Stimulated activated effector memory CD8-positive, alpha-beta T cell treated with anti-CD3 and anti-CD28 coated beads, Interleukin-12 subunit alpha, Interleukin-12 subunit beta, amount 100 ng/mL, for 72 hours (primary cell): ENCODE measurements around the gene TRPC4AP.

Experiments used
- ATAC-seq: fragments of 150-1000 bp; cut with Tn5 transposase; 2 replicates; pipeline ENCODE4 v1.10.0; 2021
- DNase-seq, 2 donors: peaks; one replicate each; pipeline ENCODE4 v3.0.0; 2021 to 2022; ENCODE audit warnings: low spot score in 2 of 2
- H3K27ac Mint-ChIP-seq: one replicate; pipeline ENCODE4 v1.8.0; 2022; ENCODE audit warnings: mild to moderate bottlenecking, mixed read lengths
- H3K36me3 Mint-ChIP-seq: one replicate; pipeline ENCODE4 v1.8.0; 2022; ENCODE audit warnings: mild to moderate bottlenecking, mixed read lengths
- H3K4me1 Mint-ChIP-seq: one replicate; pipeline ENCODE4 v1.8.0; 2022; ENCODE audit warnings: mixed read lengths
- H3K4me3 Mint-ChIP-seq: one replicate; pipeline ENCODE4 v1.8.0; 2022; ENCODE audit warnings: mild to moderate bottlenecking, mixed read lengths
- H3K9me3 Mint-ChIP-seq: one replicate; pipeline ENCODE4 v1.8.0; 2022; ENCODE audit warnings: mixed read lengths

Gene TRPC4AP

DNA sequence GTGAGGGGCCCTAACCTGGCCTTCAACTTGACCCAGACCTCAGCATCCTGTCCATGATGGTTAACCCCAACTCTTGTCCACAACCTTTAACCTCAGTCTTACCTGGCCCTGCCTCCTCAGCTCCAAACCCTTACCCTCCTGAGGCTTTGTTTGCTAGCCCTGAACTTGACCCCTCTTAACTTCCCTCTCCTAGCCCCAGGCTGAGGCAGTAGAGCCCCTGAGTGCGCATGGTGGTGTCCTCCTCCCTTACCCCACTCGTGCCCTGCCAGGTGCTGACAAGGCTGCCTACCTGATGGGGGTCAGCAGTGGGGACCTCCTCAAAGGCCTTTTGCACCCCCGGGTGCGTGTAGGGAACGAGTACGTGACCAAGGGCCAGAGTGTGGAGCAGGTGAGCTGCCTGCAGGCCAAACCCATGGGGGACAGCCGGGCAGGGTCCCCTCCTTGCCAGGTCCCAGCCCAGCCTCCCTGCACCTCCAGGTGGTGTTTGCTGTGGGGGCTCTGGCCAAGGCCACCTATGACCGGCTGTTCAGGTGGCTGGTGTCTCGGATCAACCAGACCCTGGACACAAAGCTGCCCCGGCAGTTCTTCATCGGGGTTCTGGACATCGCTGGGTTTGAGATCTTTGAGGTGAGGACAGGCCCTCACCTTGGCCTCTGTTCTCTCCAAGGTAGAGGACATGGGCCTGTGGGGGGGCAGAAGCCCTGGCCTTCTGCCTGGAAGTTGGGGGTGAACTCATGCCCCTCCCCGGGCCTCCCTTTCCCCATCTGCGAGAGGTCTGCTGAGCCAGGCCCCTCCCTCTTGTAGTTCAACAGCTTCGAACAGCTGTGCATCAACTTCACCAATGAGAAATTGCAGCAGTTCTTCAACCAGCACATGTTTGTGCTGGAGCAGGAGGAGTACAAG, 105.1 kb downstream of the TRPC4AP start:
- no peak for ATAC-seq
- no peaks in the 10 kb centered on the region for H3K4me1 Mint-ChIP-seq
- no peaks in the 10 kb centered on the region for H3K9me3 Mint-ChIP-seq
- H3K4me3 Mint-ChIP-seq: no peak overlapping the region
- H3K36me3 Mint-ChIP-seq: no peaks in the 10 kb centered on the region
- no peak for DNase-seq
- H3K27ac Mint-ChIP-seq: no peak overlapping the region

DNA sequence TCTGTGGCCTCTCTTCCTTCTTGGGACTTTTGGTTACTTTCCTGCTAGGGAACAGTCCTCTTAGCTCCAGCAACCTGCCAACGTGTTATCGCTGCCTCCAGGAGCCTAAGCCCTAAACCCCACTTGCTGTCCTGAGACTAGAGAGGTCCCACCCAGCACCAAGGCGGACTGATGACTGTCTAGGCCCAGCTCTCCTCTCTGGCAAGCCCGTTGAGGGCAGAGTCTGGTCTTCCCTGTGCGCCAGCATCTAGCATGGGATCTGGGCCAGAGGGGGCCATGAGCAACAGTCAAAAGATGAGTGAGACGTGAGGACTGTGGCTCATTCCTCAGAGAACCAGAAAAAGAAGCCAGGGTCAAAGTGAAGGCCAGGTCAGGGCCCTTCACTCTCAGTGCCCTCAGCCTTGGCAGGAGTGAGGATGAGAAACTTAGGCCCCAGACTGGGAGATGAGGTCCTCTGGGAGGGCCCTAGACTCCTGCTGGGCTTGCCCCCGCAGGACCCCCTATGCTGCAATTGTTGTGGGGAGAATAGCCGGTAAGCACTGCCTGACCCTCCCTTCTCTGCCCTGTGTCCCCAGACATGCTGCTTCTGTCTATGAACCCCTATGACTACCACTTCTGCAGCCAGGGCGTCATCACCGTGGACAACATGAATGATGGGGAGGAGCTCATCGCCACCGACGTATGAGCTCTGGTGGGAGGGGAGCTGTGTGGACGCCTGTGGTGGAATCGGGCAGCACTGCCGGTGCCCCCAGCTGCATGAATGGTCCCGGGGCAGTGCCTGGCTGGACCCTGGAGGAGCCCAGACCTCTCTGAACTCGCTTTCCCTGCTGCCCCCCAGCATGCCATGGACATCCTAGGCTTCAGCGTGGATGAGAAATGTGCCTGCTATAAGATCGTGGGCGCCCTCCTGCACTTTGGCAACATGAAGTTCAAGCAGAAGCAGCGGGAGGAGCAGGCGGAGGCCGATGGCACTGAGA, 106.0 kb downstream of the TRPC4AP start:
- DNase-seq (no peak), ATAC-seq (no peak)
- no peaks in the 10 kb centered on the region for H3K36me3 Mint-ChIP-seq
- H3K27ac Mint-ChIP-seq: no peak overlapping the region
- H3K4me1 Mint-ChIP-seq: no peaks in the 10 kb centered on the region
- H3K4me3 Mint-ChIP-seq: no peak overlapping the region
- no peaks in the 10 kb centered on the region for H3K9me3 Mint-ChIP-seq

- DNase-seq: no peak
- no peak overlapping the region for H3K4me3 Mint-ChIP-seq
Observed at GRCh38 chr20:34985461-34986310, 106.9 kb downstream of the TRPC4AP start.

DNA sequence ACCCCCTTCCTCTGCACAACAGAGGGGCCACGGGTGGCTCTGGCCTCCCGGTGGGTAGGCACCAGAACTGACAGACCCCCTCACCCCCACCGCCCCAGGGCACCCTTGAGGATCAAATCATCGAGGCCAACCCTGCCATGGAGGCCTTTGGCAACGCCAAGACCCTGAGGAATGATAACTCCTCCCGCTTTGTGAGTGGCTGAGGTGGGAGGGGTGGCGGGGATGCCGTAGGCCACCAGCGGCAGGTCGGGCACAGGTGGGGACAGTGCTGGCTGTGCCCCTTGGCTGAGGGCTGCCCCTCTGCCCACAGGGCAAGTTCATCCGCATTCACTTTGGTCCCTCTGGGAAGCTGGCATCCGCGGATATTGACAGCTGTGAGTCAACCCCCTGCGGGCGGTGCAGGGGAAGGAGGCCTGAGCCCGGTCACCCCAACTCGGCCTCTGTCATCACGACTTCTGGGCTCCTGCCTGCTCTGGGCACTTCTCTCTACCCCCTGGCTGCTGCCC, 107.8 kb downstream of the TRPC4AP start:
- DNase-seq: no peak
- H3K27ac Mint-ChIP-seq: peak overlapping the region; percentile 58
- H3K4me1 Mint-ChIP-seq: no peaks in the 10 kb centered on the region
- ATAC-seq: no peak
- H3K4me3 Mint-ChIP-seq: no peak overlapping the region
- H3K36me3 Mint-ChIP-seq: no peaks in the 10 kb centered on the region
- H3K9me3 Mint-ChIP-seq: no peaks in the 10 kb centered on the region

More at GRCh38 chr20:34985461-34986310, 106.9 kb downstream of the TRPC4AP start:
- peak overlapping the region; percentile 58 for H3K27ac Mint-ChIP-seq
- no peaks in the 10 kb centered on the region for H3K36me3 Mint-ChIP-seq
- no peak for ATAC-seq
- no peaks in the 10 kb centered on the region for H3K4me1 Mint-ChIP-seq
- no peaks in the 10 kb centered on the region for H3K9me3 Mint-ChIP-seq

GRCh38 chr20:34983995-34984735, 108.4 kb downstream of the TRPC4AP start:
- Mint-ChIP-seq H3K36me3 (no peaks in the 10 kb centered on the region), H3K27ac (no peak overlapping the region), H3K4me1 (no peaks in the 10 kb centered on the region), H3K9me3 (no peaks in the 10 kb centered on the region), H3K4me3 (no peak overlapping the region)
- ATAC-seq (no peak), DNase-seq (no peak)

DNA sequence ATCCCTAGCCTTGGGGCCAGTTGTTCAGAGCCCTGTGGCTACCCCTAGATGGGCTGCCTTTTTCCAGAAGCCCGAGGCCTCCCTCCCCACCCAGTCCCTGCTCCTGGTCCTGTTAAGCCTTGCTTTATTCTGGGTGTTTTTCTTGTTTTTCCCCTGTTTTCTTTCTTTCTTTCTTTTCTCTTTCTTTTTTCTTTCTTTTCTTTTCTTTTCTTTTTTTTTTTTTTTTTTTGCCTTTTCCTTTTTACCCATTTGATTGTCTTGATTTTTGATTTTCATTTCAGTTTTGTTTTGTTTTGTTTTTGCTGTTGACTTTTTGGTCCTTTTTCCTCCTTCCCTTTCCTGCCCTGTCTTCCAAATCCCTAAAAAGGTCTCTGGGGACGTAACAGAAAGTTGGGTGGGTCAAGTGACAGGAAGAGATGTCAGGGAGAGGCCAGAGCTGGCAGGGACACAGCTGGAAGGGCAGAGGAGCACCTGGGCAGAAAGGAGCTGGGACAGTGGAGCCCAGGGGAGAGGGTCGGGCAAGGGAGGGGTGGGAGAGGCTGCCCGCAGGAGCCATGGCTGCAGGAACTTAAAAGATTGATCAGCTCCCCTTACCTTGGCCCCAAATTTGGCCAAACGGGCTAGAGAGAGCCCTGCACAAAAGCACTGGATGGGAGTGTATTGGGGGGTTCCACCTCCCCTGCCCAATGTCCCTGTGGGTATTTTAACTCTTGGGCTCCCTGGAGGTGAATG, 109.4 kb downstream of the TRPC4AP start:
- Mint-ChIP-seq H3K27ac (no peak overlapping the region), H3K4me1 (no peaks in the 10 kb centered on the region), H3K36me3 (no peaks in the 10 kb centered on the region), H3K9me3 (no peaks in the 10 kb centered on the region), H3K4me3 (no peak overlapping the region)
- DNase-seq: no peak
- ATAC-seq: no peak

DNA sequence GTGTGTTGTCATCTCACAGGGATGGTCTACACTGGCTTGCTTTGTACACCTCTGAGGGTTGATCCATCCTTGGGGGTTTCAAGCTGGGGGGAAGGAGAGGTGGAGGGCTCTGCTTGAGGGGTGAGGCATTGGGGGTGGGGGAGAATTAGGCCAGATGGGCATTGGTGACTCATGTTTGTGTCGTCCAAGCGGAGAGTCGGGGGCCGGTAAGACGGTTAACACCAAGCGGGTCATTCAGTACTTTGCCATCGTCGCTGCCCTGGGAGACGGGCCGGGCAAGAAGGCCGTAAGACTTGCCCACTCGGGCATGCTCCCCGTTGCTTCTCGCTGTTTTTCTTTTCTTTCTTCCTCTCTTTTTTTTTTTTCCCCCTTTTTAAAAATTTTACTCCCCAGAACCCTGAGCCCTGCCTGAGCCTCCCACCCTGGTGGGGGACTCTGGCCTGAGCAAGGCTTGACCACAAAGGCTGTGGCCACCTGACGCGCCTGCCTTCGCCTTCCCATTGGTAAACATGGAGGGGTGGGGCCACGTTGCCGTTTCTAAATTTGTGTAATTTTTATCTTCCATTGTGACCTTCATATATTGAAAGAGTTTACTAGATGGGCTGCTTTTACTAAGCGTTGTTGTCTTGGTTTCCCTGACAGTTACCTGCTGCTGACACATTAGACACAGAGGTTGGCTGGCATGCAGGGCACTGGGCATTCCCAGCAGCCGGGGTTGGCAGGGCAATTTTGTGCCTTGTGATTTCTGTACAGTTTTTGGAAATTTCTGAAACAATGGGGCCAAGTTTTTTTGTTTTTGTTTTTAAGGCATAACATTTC, 110.1 kb downstream of the TRPC4AP start:
- H3K27ac Mint-ChIP-seq: no peak overlapping the region
- no peak overlapping the region for H3K4me3 Mint-ChIP-seq
- H3K9me3 Mint-ChIP-seq: no peaks in the 10 kb centered on the region
- no peak for ATAC-seq
- no peaks in the 10 kb centered on the region for H3K36me3 Mint-ChIP-seq
- H3K4me1 Mint-ChIP-seq: no peaks in the 10 kb centered on the region
- DNase-seq: no peak

DNA sequence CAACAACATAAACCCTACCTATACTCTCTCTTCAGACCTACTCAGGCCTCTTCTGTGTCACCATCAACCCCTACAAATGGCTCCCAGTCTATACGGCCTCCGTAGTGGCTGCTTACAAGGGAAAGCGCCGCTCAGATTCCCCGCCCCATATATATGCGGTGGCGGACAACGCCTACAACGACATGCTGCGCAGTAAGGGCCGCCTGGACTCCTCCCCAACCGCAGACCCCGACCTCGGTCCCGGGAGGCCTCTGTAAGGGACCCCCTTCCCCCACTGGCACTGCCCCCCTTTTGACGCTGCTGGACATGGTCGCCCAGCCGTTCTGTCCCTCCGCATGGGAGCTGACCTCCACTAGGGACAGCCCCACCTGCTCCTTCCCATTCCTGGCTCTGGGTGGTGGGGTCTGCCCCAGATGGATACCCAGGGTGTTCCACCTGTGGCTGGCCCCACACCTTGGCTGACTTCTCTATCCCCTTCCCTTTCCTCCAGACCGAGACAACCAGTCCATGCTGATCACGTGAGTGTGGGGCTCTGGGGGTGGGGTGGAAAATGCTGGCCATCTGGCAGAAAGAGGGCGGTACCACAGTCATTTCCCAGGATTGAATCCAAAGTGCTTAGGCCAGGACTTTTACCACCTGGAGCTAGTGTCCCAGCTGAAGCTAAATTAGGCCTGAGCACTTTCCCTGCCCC, 111.9 kb downstream of the TRPC4AP start:
- ATAC-seq (no peak), DNase-seq (no peak)
- no peak overlapping the region for H3K4me3 Mint-ChIP-seq
- no peak overlapping the region for H3K27ac Mint-ChIP-seq
- no peaks in the 10 kb centered on the region for H3K4me1 Mint-ChIP-seq
- no peaks in the 10 kb centered on the region for H3K36me3 Mint-ChIP-seq
- no peaks in the 10 kb centered on the region for H3K9me3 Mint-ChIP-seq

GRCh38 chr20:34979366-34980153, 113.0 kb downstream of the TRPC4AP start:
- Mint-ChIP-seq H3K9me3 (no peaks in the 10 kb centered on the region), H3K36me3 (no peaks in the 10 kb centered on the region), H3K27ac (no peak overlapping the region), H3K4me3 (no peak overlapping the region), H3K4me1 (no peaks in the 10 kb centered on the region)
- DNase-seq: no peak
- ATAC-seq: peak; percentile 37

- Mint-ChIP-seq H3K4me1 (no peaks in the 10 kb centered on the region), H3K36me3 (no peaks in the 10 kb centered on the region), H3K9me3 (no peaks in the 10 kb centered on the region), H3K27ac (no peak overlapping the region), H3K4me3 (no peak overlapping the region)
- no peak for DNase-seq
- ATAC-seq: no peak
Observed at GRCh38 chr20:34978092-34978744, 114.4 kb downstream of the TRPC4AP start.

GRCh38 chr20:34977365-34978091, 115.1 kb downstream of the TRPC4AP start:
- Mint-ChIP-seq H3K36me3 (no peaks in the 10 kb centered on the region), H3K4me1 (no peaks in the 10 kb centered on the region), H3K9me3 (no peaks in the 10 kb centered on the region), H3K4me3 (no peak overlapping the region), H3K27ac (no peak overlapping the region)
- ATAC-seq (no peak), DNase-seq (no peak)
